NCI-H1105 treated with DMSO at 0.1 percent for 48 hours (cell line): ENCODE results near the gene TMED3.

Source experiments
- DNase-seq: peaks from one replicate; lab custom pipeline; 2025; lab: John Stamatoyannopoulos, UW

TMED3 gene

GRCh38 chr15:79310985-79311900, at the start of gene TMED3:
Gene TMED3, plus strand, starts transcription at chr15:79311112. Its CDS starts 138 bp downstream, at chr15:79311250.
- peak; percentile 68 for DNase-seq

GRCh38 chr15:79261836-79262235, 49.1 kb upstream of the TMED3 start:
- no peak for DNase-seq

GRCh38 chr15:79265167-79265566, 45.7 kb upstream of the TMED3 start:
- no peak for DNase-seq

GRCh38 chr15:79265987-79266579, 44.8 kb upstream of the TMED3 start:
- DNase-seq = no peak

GRCh38 chr15:79282371-79283251, 28.3 kb upstream of the TMED3 start, which contains the start of gene ANKRD34C:
Gene ANKRD34C, plus strand, starts transcription at chr15:79282722. Its CDS starts 10,563 bp downstream, at chr15:79293285.
- DNase-seq = peak; percentile 2

GRCh38 chr15:79283252-79284048, 27.5 kb upstream of the TMED3 start:
- DNase-seq = no peak

GRCh38 chr15:79290642-79291275, 20.2 kb upstream of the TMED3 start:
- no peak for DNase-seq

- no peak for DNase-seq
Observed at GRCh38 chr15:79292011-79292410, 18.9 kb upstream of the TMED3 start.

GRCh38 chr15:79294075-79294474, 16.8 kb upstream of the TMED3 start:
- DNase-seq = no peak

GRCh38 chr15:79296583-79296982, 14.3 kb upstream of the TMED3 start:
- no peak for DNase-seq

- no peak for DNase-seq
Observed at GRCh38 chr15:79299126-79299840, 11.6 kb upstream of the TMED3 start.

- DNase-seq = no peak
Observed at GRCh38 chr15:79299841-79300235, 11.1 kb upstream of the TMED3 start.

- DNase-seq = no peak
Observed at GRCh38 chr15:79307251-79307650, 3.7 kb upstream of the TMED3 start.

GRCh38 chr15:79308874-79309273, 2.0 kb upstream of the TMED3 start:
- DNase-seq = no peak

- peak; percentile 43 for DNase-seq
Observed at GRCh38 chr15:79310612-79310984, 314 bp upstream of the TMED3 start.

- no peak for DNase-seq
Observed at GRCh38 chr15:79311901-79312553, 1.1 kb downstream of the TMED3 start.

GRCh38 chr15:79314186-79314585, 3.3 kb downstream of the TMED3 start:
- DNase-seq = no peak

GRCh38 chr15:79314811-79315210, 3.9 kb downstream of the TMED3 start:
- DNase-seq = no peak

GRCh38 chr15:79315623-79316328, 4.9 kb downstream of the TMED3 start:
- DNase-seq = no peak
